Measurements from ENCODE around the gene STX3.

Gene STX3

DNA sequence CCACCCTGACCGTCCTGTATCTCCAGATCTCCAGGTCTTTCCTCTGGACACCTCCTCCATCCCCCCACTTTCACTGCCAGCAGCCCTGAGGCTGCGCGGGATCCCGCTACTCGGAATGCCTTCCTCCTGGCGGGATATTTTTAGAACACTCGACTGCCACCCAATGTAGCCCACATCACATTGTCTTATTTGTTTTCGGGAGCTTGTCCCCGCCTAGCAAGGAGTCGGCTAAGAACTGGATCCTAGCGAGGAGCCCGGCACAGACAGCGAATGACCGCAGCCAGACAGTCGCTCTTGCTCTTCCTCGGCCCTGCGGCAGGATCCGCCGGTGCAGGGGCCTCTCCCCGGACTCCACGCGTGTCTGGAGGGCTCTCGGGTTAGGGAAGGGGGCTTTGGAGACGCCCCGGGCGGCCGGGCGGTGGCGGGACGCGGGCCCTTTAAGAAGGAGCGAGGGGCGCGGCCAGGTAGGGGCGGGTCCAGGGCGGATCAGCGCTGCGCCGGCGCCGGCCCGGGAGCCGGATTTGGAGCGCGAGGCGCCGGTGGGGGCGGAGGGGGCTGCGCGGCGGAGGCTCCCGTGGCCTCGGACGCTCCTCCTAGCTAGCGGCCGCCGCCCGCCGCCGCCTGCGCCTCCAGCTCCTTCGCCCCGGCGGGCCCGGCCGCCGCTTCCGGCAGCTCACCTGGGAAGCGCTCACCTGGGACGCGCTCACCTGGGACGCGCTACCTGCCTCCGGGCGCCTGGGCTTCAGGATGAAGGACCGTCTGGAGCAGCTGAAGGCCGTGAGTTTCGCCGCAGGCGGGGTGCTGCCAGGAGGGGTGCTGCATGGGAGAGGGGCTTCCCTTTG, at the start of gene STX3:
Gene STX3, plus strand, starts transcription at position 518 of the 842 bp plus-strand sequence. Its CDS starts 230 bp downstream, at position 748.
- peak; percentile 65 for DNase-seq

DNA sequence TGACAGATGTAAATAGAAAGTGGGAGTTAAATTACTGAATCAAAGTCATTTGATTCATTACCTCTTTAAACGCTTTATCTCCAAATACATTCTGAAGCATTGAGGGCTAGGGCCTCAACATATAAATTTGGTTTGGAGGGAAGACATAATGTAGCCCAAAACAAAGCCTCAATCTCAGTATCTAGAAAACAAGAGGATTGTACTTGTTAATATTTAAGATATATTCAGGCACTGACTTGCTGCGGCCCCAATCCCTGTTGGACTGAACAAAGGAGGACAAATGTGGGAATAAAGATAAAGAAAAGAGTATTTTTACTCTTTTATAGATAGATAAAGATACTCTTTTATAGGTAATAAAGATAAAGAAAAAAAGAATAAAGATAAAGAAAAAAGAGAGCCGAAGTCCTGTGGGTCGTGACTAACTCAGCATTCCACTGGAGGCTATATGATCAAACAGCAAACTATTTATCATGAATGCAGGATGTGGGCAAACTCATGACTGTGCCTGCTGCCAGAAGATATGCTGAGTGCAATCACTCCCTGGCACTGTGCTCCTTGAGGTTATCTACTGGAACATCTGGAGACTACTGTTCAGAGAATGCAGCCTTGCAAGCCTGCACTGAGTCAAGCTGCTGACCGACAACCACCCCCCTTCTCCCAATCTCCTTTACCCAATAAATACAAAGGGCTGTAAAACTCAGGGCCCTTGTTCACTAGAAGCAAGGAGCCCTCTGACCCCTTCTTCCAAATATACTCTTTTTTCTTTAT, 48.5 kb upstream of the STX3 start:
- no peak for DNase-seq

DNA sequence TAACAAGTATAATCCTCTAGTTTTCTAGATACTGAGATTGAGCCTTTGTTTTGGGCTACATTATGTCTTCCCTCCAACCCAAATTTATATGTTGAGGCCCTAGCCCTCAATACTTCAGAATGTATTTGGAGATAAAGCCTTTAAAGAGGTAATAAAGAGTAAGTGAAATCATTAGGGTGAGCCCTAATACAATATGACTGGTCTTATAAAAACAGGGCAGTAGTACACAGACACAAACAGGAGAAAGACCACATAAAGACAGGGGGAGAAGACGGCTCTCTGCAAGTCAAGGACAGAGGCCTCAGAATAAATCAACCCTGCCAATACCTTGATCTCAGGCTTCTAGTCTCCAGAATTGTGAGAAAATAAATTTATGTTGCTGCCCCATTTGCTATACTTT, 47.8 kb upstream of the STX3 start:
- DNase-seq = no peak

DNA sequence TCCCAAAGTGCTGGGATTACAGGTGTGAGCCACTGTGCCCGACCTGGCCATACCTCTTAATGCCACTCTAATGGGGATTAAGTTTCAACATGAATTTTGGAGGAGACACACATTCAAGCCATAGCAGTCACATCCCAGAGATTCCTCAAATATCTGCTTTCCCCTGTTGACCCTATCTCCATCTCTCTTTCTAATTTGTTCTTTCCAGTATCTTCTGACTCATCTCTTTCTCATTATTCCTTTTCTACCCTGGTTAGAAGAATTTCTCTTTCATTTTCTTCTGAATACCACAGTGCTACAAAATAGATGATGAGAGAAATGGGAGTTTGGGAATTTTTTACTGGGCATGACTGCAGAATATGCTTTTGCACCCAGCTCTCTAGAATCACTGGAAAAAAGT, 46.6 kb upstream of the STX3 start:
- DNase-seq = no peak

DNA sequence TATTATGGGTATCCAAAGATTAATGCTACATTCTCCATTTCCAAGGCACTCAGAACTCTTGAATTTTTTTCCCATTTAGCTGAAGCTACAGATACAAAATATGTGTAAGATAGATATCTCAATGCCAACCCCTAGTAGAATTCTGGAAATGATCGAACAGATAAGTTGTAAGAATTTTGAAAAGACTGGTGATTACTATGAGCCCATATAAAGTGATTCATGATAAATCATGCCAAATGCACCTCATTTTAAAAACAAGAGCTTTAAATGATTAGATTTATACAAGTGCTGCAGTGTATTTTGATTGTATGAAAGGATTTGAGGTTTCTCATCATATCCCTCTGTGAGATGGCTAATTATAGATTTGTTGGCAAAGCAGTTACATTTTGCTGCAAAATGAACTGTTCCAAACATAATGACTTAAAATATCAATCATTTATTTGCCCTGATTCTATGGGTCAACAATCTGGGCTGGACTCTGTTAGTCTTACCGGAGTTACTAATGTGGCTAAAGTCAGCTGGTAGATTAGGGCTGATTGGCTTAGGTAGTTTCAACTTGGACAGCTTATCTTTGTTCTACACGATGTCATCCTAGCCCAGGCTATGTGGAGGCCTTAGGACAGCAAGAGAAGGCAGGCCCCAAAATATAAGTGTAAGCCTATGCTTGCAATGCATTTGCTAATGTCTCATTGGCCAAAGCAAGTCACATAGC, 44.9 kb upstream of the STX3 start:
- DNase-seq = no peak

- DNase-seq = no peak
Measured at GRCh38 chr11:59713745-59714144, 41.4 kb upstream of the STX3 start, which contains the start of gene OR10V1. TSS of gene OR10V1 (minus strand) at chr11:59713845. CDS start at chr11:59713845, 0 bp downstream.

- no peak for DNase-seq
Measured at GRCh38 chr11:59716051-59716450, 39.1 kb upstream of the STX3 start.

- DNase-seq = no peak
Measured at GRCh38 chr11:59719556-59719955, 35.6 kb upstream of the STX3 start.

- DNase-seq = no peak
Measured at GRCh38 chr11:59724066-59724465, 31.1 kb upstream of the STX3 start.

DNA sequence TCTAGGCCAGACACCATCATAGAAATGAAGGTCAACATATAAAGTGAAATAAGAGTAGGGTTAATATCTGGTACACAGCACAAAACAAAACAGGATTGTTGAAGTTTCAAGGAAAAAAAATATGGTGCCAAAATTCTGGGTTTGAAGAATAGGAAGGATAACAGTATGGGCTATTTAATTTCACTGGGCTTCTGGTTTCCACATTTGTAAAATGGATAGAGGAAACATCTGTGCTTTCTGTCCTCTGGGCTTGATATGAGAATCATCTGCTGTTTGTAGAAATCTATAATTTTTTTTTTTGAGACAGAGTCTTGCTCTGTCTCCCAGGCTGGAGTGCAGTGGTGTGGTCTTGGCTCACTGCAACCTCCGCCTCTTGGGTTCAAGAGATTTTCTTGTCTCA, 27.8 kb upstream of the STX3 start:
- DNase-seq = no peak

DNA sequence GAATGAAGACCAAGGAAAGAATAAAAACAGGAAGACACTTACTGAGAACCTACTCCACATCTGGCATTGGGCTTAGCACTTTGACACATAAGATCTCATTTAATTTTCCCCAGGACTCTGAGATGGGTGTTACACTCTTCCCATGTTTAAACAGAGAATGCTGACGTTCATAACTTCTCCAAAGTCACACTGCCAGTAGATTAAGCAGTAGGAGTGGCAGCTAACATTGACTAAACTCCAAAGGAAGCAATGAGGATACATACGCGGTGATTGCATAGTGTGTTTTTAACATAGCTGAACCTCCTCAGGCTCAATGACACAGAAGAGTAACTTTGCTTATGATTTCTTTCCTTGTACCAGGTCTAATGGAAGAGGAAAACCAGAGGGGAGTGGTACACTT, 27.0 kb upstream of the STX3 start:
- DNase-seq = no peak

DNA sequence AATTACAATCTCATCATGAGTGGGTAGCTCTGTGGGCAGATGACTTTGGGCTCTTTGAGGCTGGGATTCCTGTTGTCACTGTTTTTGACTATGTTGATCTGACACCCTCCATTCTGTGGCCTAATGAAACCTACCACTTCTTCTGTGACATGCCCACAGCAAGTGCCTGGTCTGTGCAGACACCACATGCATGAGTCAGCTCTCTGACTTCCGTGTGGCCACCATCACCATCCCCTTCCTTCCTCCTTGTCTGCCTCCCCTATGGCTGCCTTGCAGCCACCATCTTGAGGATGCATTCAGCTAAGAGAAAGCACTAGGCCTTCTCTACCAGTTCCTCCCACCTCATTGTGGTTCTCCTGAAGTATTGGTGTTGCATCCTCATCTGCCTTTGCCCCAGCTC, 26.3 kb upstream of the STX3 start:
- no peak for DNase-seq

DNA sequence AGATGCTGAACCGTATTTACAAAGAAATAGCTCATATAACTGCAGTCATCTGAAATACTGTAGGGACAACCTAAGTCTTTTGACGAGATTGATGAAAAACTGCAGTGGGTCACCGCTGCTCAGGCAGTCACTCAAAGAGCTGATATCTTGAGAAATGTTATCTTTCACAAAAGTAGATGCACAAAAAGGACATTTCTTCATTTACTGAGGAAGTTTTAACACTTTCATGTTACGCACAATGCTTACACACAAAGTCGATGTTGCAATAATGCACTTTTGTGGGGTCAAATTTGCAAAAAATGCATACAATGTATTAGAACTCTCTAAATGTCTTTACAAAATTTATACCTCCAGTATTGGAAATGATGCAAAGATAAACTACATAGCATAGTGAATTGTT, 25.3 kb upstream of the STX3 start:
- DNase-seq = no peak

DNA sequence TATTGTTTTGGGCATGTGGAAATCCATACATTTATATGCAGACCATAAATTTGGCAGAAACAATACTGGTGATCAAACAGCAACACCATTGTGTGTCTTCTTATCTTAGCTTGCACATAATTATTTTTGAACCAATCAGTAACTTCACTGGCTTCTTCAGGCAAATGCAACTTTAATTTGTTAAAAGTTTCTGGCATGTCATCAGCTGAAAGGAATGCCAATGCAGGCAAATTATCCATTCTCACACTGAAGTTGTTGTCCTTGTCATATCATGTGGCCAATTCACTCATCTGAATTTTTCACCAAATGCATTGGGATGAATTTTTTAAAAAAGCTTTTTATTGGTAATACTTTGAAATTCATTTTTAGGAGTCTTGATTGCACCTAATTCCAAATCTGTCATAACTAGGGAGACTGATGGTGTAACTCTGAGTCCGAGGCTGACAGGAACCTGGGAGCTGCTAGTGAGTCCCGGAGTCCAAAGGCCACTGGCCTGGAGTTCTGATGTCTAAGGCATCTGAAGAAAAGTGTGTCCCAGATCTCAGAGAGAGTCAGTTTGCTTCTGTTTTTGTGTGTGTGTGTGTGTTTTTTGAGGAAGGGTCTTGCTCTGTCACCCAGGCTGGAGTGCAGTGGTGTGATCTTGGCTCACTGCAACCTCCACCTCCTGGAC, 24.1 kb upstream of the STX3 start:
- DNase-seq = no peak

- no peak for DNase-seq
Measured at GRCh38 chr11:59746111-59746510, 9.1 kb upstream of the STX3 start.

DNA sequence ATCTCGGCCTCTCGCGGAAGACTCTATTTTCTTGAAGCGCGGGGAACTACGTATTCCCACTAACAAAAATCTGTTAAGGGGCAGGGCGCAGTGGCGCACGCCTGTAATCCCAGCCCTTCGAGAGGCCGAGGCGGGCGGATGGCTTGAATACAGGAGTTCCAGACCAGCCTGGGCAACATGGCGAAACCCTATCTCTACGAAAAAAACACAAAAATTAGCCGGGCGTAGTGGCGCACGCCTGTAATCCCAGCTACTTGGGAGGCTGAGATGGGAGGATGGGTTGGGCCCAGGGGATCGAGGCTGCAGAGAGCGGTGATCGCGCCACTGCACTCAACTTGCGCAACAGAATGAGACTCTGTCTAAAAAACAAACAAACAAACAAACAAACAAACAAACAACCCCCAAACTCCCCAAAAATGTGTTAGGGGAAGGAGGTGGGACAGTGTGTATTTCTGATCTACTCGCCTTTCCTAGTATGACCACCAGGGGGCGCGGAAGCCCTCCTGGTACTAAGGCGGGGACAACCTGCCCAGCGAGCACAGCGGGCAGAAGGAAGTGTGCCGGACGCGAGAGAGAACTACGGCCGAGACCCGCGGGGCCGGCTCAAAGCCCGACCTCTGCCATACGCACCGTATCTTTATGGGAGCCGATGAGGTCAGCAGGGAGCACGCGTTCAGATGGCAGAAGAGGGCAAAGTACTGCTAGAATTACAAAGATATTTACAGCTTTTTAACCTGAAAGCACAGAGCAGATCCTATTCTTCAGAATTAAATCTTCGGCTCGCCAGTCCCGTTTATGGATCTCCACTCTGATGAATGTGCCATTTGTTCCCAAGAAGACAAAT, 1.3 kb upstream of the STX3 start:
- peak; percentile 85 for DNase-seq

GRCh38 chr11:59754494-59754858, 700 bp upstream of the STX3 start:
- DNase-seq = peak; percentile 15

DNA sequence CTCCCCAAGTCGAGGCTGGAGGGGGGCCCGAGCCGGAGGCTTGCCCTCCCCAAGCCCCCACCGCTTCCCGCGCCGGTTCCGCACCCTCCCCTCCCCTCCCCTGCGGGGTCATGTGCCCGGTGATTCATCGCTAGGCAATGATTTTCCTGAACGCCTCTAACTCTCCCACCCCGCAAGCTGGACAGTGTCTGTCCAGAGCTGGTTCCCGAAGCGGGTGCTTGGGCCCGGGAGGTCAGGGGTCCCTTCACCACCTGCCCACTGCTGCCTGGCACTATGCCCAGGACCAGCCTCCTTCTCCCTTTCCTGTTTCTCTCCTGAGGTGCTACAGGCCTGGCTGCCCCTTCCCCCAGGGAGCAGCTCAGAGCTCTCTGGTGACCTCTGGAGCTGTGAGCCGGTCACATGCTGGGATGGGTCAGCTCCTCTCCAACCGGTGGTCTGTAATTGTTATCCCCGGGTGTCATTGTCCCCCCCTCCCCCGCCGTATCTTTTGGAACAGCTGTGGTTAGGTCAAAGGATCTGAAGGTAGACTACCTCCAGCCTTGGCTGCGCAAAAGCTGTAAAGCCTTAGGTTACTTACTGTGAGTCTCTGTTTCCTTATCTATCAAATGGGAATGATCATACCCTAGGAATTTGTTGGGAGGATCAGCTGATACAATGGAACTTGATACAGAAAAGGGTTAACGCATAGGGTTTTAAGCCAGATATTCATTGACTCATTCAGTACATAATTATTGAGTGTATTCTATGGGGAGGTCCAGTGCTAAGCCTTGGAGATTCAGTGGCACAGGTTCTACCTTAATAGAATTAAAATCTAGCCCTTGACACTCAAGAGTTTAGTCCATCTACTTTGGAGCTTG, 753 bp downstream of the STX3 start:
- DNase-seq = peak; percentile 28

GRCh38 chr11:59756558-59756840, 1.3 kb downstream of the STX3 start:
- DNase-seq = no peak

DNA sequence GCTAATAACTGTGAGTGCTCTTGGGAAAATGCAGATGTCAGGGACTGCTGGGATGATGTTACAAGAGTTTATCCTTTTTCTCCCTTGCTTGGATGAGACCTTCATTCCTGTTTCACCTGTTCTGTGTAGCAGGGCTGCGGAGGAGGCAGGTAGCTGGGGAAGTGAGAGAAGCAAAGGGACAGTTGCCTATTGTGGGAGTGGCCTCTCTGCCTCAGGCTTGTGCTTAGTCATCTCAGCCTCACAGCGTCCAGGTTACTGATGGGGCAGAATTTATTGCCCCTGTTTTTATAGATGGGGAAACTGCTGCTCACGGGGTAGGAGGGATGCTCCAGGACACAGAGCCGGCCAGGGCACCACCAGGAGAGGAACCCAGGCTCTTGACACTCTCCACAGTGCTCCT, 1.7 kb downstream of the STX3 start:
- no peak for DNase-seq

DNA sequence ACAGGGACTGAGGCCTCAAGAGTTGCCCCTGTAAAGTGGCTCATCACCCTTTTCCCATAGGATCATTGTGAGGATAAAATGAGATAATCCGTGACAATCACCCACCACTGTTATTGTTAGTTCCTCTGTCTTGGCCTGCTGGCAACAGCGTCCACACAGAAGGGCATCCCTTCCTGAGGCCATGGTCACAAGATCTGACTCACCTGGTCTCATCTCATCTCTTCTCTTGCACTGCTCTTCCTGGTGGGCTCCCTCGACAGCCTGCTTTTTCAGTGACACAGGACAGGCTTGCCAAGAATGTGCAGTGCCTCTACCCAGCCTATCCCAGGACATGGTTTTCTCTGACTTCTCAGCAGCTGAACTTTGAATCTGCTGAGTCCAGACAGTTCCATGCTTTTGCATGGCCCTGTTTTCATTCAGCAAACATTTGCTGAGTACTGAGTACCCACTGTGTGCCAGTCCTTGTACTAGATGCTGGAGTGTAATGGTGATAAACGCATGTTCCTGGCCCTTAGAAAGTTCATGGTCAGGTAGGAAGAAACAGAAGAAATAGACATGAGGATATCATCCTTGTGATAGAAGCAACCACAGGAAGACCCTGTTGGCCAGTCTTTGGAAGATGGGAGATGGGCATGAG, 3.3 kb downstream of the STX3 start:
- DNase-seq = no peak

All from stimulated activated CD4-positive, alpha-beta T cell treated with anti-CD3 and anti-CD28 coated beads, Interleukin-4, amount 100 ng/mL, for 24 hours (primary cell).